Fibroblast of lung (primary cell): Measurements from ENCODE around the gene ELOA. TPM values are rescaled to one million over a fixed set of nuclear protein-coding genes. Genes with fewer than 3 reads are reported as not detected.
A peak's percentile ranks its signal among the peaks of the same experiment; 100 is the strongest.

Source experiments
- DNase-seq, 2 donors: peaks; one replicate each; pipeline versions ENCODE4 v3.0.0 to v3.0.0-alpha.2; 2010; ENCODE audit warnings: low read depth in 2 of 2
- H2AFZ ChIP-seq: 2 replicates; pipeline ENCODE4 v1.5.1; 2012; ENCODE audit warnings: low read length, control low read depth, inconsistent platforms
- H3K27ac ChIP-seq: 2 replicates; pipeline ENCODE4 v1.5.1; 2011; ENCODE audit warnings: low read length, control low read depth; ENCODE audit not compliant: insufficient read depth
- H3K27me3 ChIP-seq: 2 replicates; pipeline ENCODE4 v1.5.1; 2011; ENCODE audit warnings: mild to moderate bottlenecking, low read length; ENCODE audit not compliant: control insufficient read depth, insufficient read depth
- H3K36me3 ChIP-seq: 2 replicates; pipeline ENCODE4 v1.5.1; 2011; ENCODE audit warnings: low read length; ENCODE audit not compliant: control insufficient read depth, insufficient read depth
- H3K4me1 ChIP-seq: 2 replicates; pipeline ENCODE4 v1.5.1; 2011; ENCODE audit warnings: low read length; ENCODE audit not compliant: control insufficient read depth, insufficient read depth; ENCODE audit errors: extremely low read depth
- H3K4me2 ChIP-seq: 2 replicates; pipeline ENCODE4 v1.5.1; 2011; ENCODE audit warnings: low read length, control low read depth; ENCODE audit not compliant: insufficient read depth; ENCODE audit errors: extremely low read depth
- H3K4me3 ChIP-seq, 4 experiments: fragments of 200-600 bp in 1 of 4; sonication (generic) in 1 of 4; replicated peaks in 1 of 4; 2 replicates each; pipeline ENCODE4 v1.5.1; 2011 to 2016; ENCODE audit warnings: low read length in 4 of 4, low read depth in 3 of 4, mild to moderate bottlenecking in 3 of 4, control low read depth in 2 of 4, inconsistent platforms in 1 of 4, mixed read lengths in 1 of 4; ENCODE audit not compliant: insufficient read depth in 1 of 4; ENCODE audit errors: control extremely low read depth in 1 of 4
- H3K79me2 ChIP-seq: 2 replicates; pipeline ENCODE4 v1.5.1; 2012; ENCODE audit warnings: mild to moderate bottlenecking, low read length, inconsistent platforms; ENCODE audit not compliant: control insufficient read depth, insufficient read depth
- H3K9ac ChIP-seq: 2 replicates; pipeline ENCODE4 v1.5.1; 2011; ENCODE audit warnings: mild to moderate bottlenecking, low read length, control low read depth; ENCODE audit not compliant: insufficient read depth
- H3K9me3 ChIP-seq: 2 replicates; pipeline ENCODE4 v1.5.1; 2012; ENCODE audit warnings: low read depth, low read length; ENCODE audit not compliant: control insufficient read depth, insufficient read depth
- H4K20me1 ChIP-seq: 2 replicates; pipeline ENCODE4 v1.5.1; 2011; ENCODE audit warnings: low read length; ENCODE audit not compliant: control insufficient read depth, insufficient read depth; ENCODE audit errors: extremely low read depth
- EZH2 ChIP-seq: IDR thresholded peaks from 2 replicates; pipeline ENCODE4 v1.5.1; 2012; ENCODE audit warnings: low read length, control low read depth, mild to moderate bottlenecking; ENCODE audit errors: missing control alignments
- polyA plus RNA-seq, 2 donors: library from polyadenylated mRNA; depleted of rRNA in 1 of 2; stranded (reverse) in 1 of 2; unstranded in 1 of 2; fragments of >200 nt; gene quantifications; 2 replicates each; pipeline ENCODE4 v1.2.1, GENCODE V29; 2011 to 2012; ENCODE audit warnings: missing spikeins in 1 of 2
- total RNA-seq: library from RNA; depleted of rRNA; stranded (reverse); fragments of >200 nt; gene quantifications from 2 replicates; pipeline ENCODE4 v1.2.1, GENCODE V29; 2014
- TF ChIP-seq, protein P1 (sequence below), 2 donors: IDR thresholded peaks in 1 of 2; conservative IDR thresholded peaks in 1 of 2; 1 replicate in 1 of 2; 2 replicates in 1 of 2; pipeline ENCODE4 v1.5.1; 2011 to 2012; ENCODE audit warnings: low read length in 2 of 2, control low read depth in 1 of 2, inconsistent platforms in 1 of 2, low read depth in 1 of 2, mild to moderate bottlenecking in 1 of 2

The ELOA gene
- total and polyA plus RNA-seq, 2 donors (not counting 1 experiment from before 2014, with no cell fraction given) = 19.3 to 34.1 TPM

DNA sequence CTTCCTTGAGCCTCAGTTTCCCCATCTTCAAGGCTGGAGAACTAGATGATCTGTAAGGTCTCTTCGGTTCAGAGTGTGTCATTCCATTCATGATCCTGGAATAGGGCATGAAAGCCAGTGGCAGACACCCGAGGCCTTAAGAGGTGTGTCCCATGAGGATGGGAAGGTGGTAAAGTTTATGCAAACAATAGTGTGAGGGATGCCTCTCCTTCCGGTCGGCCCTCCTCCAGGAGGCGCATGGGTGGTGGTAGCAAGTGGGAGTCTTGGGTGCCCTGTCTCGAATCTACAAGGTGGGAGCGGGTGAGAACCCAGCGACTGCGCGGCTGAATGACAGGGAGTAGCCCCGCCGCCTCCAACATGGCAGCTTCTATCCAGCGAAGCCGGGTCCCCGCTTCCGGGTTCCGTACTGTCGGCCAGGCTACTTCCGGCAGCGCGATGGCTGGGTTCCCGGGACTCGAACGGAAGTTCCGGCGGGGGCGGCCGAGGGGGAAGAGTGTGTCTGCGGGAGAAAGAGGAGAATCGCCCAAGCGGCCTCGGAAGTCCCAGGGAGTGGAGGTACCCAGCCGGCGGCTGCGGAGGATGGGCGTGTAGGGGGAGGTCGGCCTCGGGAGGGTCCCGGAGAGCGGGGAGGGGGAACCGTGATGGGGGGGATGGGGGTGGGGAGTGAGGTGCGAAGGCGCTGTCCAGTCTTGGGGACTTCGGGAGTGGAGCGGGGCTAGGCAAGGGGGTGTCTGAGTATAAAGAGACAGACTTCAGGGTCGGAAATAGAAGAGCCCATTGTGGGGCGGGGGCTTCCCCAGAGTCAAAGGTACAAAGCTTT, 47.6 kb downstream of the ELOA start, which contains the start of gene LYPLA2:
Gene LYPLA2, plus strand, starts transcription at position 450 of the 820 bp plus-strand sequence. CDS start 1,538 bp downstream, outside the sequence.
- peak within 1 kb of the TSS; percentile 95 for H2AFZ ChIP-seq
- peak within 1 kb of the TSS; percentile 88 for H3K4me2 ChIP-seq
- H3K27ac ChIP-seq = peak within 1 kb of the TSS; percentile 72
- H4K20me1 ChIP-seq = no peaks in the 10 kb centered on the region
- no peaks in the 10 kb centered on the region for H3K9me3 ChIP-seq
- peaks cover 16% of the 10 kb centered on the region for H3K79me2 ChIP-seq
- no peaks in the 10 kb centered on the region for H3K27me3 ChIP-seq
- TF ChIP-seq EZH2 = no peak
- TF ChIP-seq, protein P1, sequence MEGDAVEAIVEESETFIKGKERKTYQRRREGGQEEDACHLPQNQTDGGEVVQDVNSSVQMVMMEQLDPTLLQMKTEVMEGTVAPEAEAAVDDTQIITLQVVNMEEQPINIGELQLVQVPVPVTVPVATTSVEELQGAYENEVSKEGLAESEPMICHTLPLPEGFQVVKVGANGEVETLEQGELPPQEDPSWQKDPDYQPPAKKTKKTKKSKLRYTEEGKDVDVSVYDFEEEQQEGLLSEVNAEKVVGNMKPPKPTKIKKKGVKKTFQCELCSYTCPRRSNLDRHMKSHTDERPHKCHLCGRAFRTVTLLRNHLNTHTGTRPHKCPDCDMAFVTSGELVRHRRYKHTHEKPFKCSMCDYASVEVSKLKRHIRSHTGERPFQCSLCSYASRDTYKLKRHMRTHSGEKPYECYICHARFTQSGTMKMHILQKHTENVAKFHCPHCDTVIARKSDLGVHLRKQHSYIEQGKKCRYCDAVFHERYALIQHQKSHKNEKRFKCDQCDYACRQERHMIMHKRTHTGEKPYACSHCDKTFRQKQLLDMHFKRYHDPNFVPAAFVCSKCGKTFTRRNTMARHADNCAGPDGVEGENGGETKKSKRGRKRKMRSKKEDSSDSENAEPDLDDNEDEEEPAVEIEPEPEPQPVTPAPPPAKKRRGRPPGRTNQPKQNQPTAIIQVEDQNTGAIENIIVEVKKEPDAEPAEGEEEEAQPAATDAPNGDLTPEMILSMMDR (conservative IDR thresholded peaks at IDR 0.05 in 1 of 2, IDR thresholded peaks at IDR 0.05 in 1 of 2; ENCODE audit: low read depth in 1 of 2, low read length in 2 of 2) = no peak
- peak; percentile 88 to 89 for DNase-seq
- H3K4me3 ChIP-seq = peak within 1 kb of the TSS; percentile 55 to 96 (median 84)
- H3K36me3 ChIP-seq = peaks cover 7% of the 10 kb centered on the region
- peaks cover 13% of the 10 kb centered on the region for H3K4me1 ChIP-seq
- peak within 1 kb of the TSS; percentile 59 for H3K9ac ChIP-seq

DNA sequence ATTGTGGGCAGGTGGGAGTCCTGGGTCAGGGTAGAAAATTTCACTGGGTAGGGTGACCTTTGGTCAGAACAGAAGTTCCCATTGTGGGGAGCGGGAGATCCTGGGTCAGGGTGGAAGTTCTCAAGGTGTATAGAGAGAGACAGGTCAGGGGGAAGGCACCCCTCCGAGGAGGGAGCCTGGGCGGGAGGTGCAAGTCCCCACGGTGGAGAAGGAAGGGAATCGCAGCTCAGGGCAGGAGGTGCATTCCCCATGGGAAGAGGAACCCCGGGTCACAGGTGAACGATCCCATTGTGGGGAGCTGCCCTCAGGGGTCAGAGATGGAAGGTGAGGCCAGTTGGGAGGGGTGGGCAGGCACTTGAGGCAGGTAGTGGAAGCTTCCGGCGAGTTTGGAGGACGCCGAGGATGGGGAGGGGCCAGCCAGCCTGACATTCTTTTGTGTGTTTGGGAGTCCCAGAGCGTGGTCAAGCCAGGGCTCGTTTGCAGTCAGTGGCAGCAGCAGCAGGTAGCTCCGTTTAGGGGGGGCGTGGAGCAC, 48.3 kb downstream of the ELOA start:
- H3K27me3 ChIP-seq = no peaks in the 10 kb centered on the region
- no peaks in the 10 kb centered on the region for H4K20me1 ChIP-seq
- H3K9ac ChIP-seq = peak overlapping the region; percentile 59
- peak overlapping the region; percentile 55 to 96 (median 84) for H3K4me3 ChIP-seq
- peak overlapping the region; percentile 1 for H2AFZ ChIP-seq
- H3K9me3 ChIP-seq = no peaks in the 10 kb centered on the region
- peak in 1 of 2 donors; percentile 29 for DNase-seq
- peak overlapping the region; percentile 86 for H3K4me2 ChIP-seq
- H3K27ac ChIP-seq = peak overlapping the region; percentile 72
- H3K36me3 ChIP-seq = peaks cover 9% of the 10 kb centered on the region
- peaks cover 13% of the 10 kb centered on the region for H3K4me1 ChIP-seq
- TF ChIP-seq, protein P1 (conservative IDR thresholded peaks at IDR 0.05 in 1 of 2, IDR thresholded peaks at IDR 0.05 in 1 of 2; ENCODE audit: low read depth in 1 of 2, low read length in 2 of 2) = no peak
- no peak for TF ChIP-seq EZH2
- peaks cover 16% of the 10 kb centered on the region for H3K79me2 ChIP-seq

DNA sequence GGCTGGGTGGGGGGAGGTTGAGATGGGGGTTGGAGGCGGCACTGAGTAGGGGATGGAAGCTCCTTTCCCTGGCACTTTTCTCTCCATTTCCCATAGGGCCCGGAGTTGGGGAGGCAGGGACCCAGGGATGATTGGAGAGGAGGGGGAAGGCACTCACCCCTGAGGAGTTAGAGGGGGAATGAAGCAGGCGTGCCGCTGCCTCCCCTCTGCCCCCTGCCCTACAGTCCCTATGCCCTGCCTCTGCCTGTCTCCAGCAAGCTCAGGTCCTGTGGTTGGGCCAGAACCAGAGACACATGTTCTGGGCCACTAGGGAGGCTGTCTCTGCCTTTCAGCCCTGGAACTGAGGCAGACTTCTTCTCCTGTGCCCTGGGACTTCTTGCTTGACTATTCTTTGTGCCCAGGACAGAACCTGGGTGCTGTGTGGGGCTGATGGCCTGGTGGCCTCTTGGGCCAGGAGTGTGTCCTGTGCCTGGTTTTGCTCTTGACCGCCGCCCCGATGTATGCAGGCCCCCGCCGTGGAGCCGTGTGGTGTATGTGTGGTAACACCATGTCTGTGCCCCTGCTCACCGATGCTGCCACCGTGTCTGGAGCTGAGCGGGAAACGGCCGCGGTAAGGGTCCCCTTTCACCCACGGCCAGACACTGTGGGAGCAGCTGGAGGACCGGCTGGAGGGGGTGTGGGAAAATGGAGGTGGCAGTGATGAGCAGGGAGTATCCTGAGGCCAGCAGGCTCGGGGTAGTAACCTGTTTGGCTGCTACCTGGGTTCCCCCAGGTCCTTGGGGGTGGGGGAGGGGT, 49.1 kb downstream of the ELOA start:
- Histone ChIP-seq H3K27ac (peak overlapping the region; percentile 13), H3K79me2 (peaks cover 16% of the 10 kb centered on the region), H3K9me3 (no peaks in the 10 kb centered on the region), H3K4me3 (peak overlapping the region; percentile 28 to 96 (median 68)), H2AFZ (no peak overlapping the region), H3K9ac (peak overlapping the region; percentile 8), H3K36me3 (peaks cover 12% of the 10 kb centered on the region), H3K4me2 (peak overlapping the region; percentile 87), H4K20me1 (no peaks in the 10 kb centered on the region), H3K4me1 (peaks cover 13% of the 10 kb centered on the region), H3K27me3 (no peaks in the 10 kb centered on the region)
- DNase-seq = no peak
- TF ChIP-seq, protein P1 (conservative IDR thresholded peaks at IDR 0.05 in 1 of 2, IDR thresholded peaks at IDR 0.05 in 1 of 2; ENCODE audit: low read depth in 1 of 2, low read length in 2 of 2) = no peak
- no peak for TF ChIP-seq EZH2
